Keratinocyte (primary cell): ENCODE data around the gene SPSB4. TPM values are rescaled to one million over a fixed set of nuclear protein-coding genes. Genes with fewer than 3 reads are reported as not detected.

Source experiments
- DNase-seq: peaks from one replicate; pipeline ENCODE4 v3.0.0-alpha.2; 2011; ENCODE audit warnings: low read depth, missing footprints, low spot score
- FAIRE-seq: peaks from 2 replicates; lab custom pipeline; 2011; peaks lifted over from hg19 to GRCh38; lab: Jason Lieb, UNC
- H2AFZ ChIP-seq: 2 replicates; pipeline ENCODE4 v1.6.0; 2012; ENCODE audit warnings: low read length, control low read depth, inconsistent platforms; ENCODE audit not compliant: control insufficient read depth
- H3K27ac ChIP-seq: 2 replicates; pipeline ENCODE4 v1.5.1; 2011; ENCODE audit warnings: low read length; ENCODE audit not compliant: control insufficient read depth, insufficient read depth
- H3K27me3 ChIP-seq: 3 replicates; pipeline ENCODE4 v1.6.0; 2011; ENCODE audit warnings: low read length; ENCODE audit not compliant: control insufficient read depth, insufficient read depth; ENCODE audit errors: extremely low read depth
- H3K36me3 ChIP-seq, 2 experiments: 2 replicates in 1 of 2; 3 replicates in 1 of 2; pipeline ENCODE4 v1.5.1; 2011; ENCODE audit warnings: low read length in 2 of 2, mild to moderate bottlenecking in 1 of 2; ENCODE audit not compliant: control insufficient read depth in 2 of 2, insufficient read depth in 2 of 2; ENCODE audit errors: extremely low read depth in 1 of 2
- H3K4me1 ChIP-seq: 3 replicates; pipeline ENCODE4 v1.5.1; 2011; ENCODE audit warnings: low read length; ENCODE audit not compliant: control insufficient read depth, insufficient read depth; ENCODE audit errors: extremely low read depth
- H3K4me2 ChIP-seq: 3 replicates; pipeline ENCODE4 v1.6.0; 2011; ENCODE audit warnings: low read depth, low read length; ENCODE audit not compliant: control insufficient read depth, insufficient read depth; ENCODE audit errors: extremely low read depth
- H3K4me3 ChIP-seq, 3 experiments: fragments of 200-600 bp in 1 of 3; sonication (generic) in 1 of 3; 2 replicates in 2 of 3; 3 replicates in 1 of 3; pipeline ENCODE4 v1.5.1; 2011 to 2016; ENCODE audit warnings: low read length in 3 of 3, mild to moderate bottlenecking in 3 of 3, control low read depth in 2 of 3, inconsistent platforms in 1 of 3, low read depth in 1 of 3, mixed read lengths in 1 of 3, mixed run types in 1 of 3, moderate library complexity in 1 of 3; ENCODE audit not compliant: control insufficient read depth in 2 of 3, insufficient read depth in 2 of 3; ENCODE audit errors: extremely low read depth in 1 of 3
- H3K79me2 ChIP-seq: 2 replicates; pipeline ENCODE4 v1.6.0; 2012; ENCODE audit warnings: low read length; ENCODE audit not compliant: control insufficient read depth, insufficient read depth
- H3K9ac ChIP-seq: 3 replicates; pipeline ENCODE4 v1.6.0; 2011; ENCODE audit warnings: low read length; ENCODE audit not compliant: control insufficient read depth, insufficient read depth; ENCODE audit errors: extremely low read depth
- H3K9me1 ChIP-seq: 3 replicates; pipeline ENCODE4 v1.6.0; 2011; ENCODE audit warnings: low read length; ENCODE audit not compliant: control insufficient read depth, insufficient read depth; ENCODE audit errors: extremely low read depth
- H3K9me3 ChIP-seq: 2 replicates; pipeline ENCODE4 v1.5.1; 2012; ENCODE audit warnings: low read depth, low read length; ENCODE audit not compliant: control insufficient read depth
- H4K20me1 ChIP-seq: 3 replicates; pipeline ENCODE4 v1.6.0; 2011; ENCODE audit warnings: low read length; ENCODE audit not compliant: control insufficient read depth, insufficient read depth; ENCODE audit errors: extremely low read depth
- CTCF ChIP-seq, 3 experiments: IDR thresholded peaks in 1 of 3; conservative IDR thresholded peaks in 1 of 3; optimal IDR thresholded peaks in 1 of 3; 2 replicates in 2 of 3; 3 replicates in 1 of 3; pipeline versions ENCODE3 to v1.5.1; 2011; ENCODE audit warnings: low read length in 3 of 3, mild to moderate bottlenecking in 3 of 3, moderate library complexity in 2 of 3, control low read depth in 1 of 3, inconsistent platforms in 1 of 3; ENCODE audit not compliant: insufficient read depth in 2 of 3; ENCODE audit errors: extremely low read depth in 1 of 3
- EZH2 ChIP-seq: IDR thresholded peaks from one replicate; pipeline ENCODE4 v1.6.1; 2012; ENCODE audit warnings: inconsistent platforms, mild to moderate bottlenecking, low read length, moderate library complexity
- dilution Hi-C: fragments of 300-500 bp; cut with MboI; formaldehyde crosslinking; loops from one replicate; pipeline ENCODE4 v1.7.0; 2020; ENCODE audit warnings: low sequenced_read_pairs; ENCODE audit not compliant: extremely low pct_ligation_motif_present
- polyA plus RNA-seq, 5 experiments: library from polyadenylated mRNA; depleted of rRNA in 3 of 5; stranded (reverse) in 3 of 5; stranded (forward) in 1 of 5; unstranded in 1 of 5; fragments of >200 nt; gene quantifications; 1 replicate in 1 of 5; 2 replicates in 3 of 5; 3 replicates in 1 of 5; pipeline versions ENCODE4 v1.2.1 to v1.2.3, GENCODE V29; 2011 to 2012; ENCODE audit warnings: missing spikeins in 2 of 5, low read depth in 1 of 5, low replicate concordance in 1 of 5

Gene SPSB4
- polyA plus RNA-seq, 1 donor (not counting 4 experiments of a cell fraction or from before 2014, with no cell fraction given) = not detected

- H3K9me1 ChIP-seq = no peaks in the 10 kb centered on the region
These were observed 142.1 kb downstream of the SPSB4 start for GRCh38 chr3:141193066-141193830.

More at GRCh38 chr3:141193066-141193830, 142.1 kb downstream of the SPSB4 start:
- no peak overlapping the region for H3K9ac ChIP-seq
- H2AFZ ChIP-seq = no peak overlapping the region
- dilution Hi-C loops = no loop called here
- no peaks in the 10 kb centered on the region for H3K9me3 ChIP-seq
- no peaks in the 10 kb centered on the region for H3K36me3 ChIP-seq
- H4K20me1 ChIP-seq = no peaks in the 10 kb centered on the region
- TF ChIP-seq CTCF (optimal IDR thresholded peaks at IDR 0.05 in 1 of 3, IDR thresholded peaks at IDR 0.05 in 1 of 3, conservative IDR thresholded peaks at IDR 0.05 in 1 of 3; ENCODE audit: extremely low read depth in 1 of 3, insufficient read depth in 2 of 3, low read length in 3 of 3) = no peak
- TF ChIP-seq EZH2 = no peak
- no peak overlapping the region for H3K4me3 ChIP-seq
- H3K79me2 ChIP-seq = no peaks in the 10 kb centered on the region
- FAIRE-seq (no peak), DNase-seq (no peak)
- H3K27ac ChIP-seq = no peak overlapping the region
- H3K4me1 ChIP-seq = no peaks in the 10 kb centered on the region
- peaks cover 9% of the 10 kb centered on the region for H3K27me3 ChIP-seq
- H3K4me2 ChIP-seq = no peak overlapping the region

Other genes starting within 250 kb of the SPSB4 start
- gene SLC25A36, start 109.5 kb upstream of the SPSB4 start, polyA plus RNA-seq = 27.1 to 69.2 TPM (median 51.0 TPM) in 3 replicates
- 2.3 to 3.1 TPM (median 3.0 TPM) in 3 replicates for gene PXYLP1, start 180.5 kb downstream of the SPSB4 start, polyA plus RNA-seq